Dermis blood vessel endothelial cell (primary cell): Measurements from ENCODE around the gene DLGAP1. TPM values are rescaled to one million over a fixed set of nuclear protein-coding genes. Genes with fewer than 3 reads are reported as not detected.

ENCODE experiments used
- DNase-seq: peaks from one replicate; pipeline ENCODE4 v3.0.0; 2010
- total RNA-seq: library from RNA; depleted of rRNA; stranded (reverse); fragments of >200 nt; gene quantifications from 2 replicates; pipeline ENCODE4 v1.2.3, GENCODE V29; 2014

The DLGAP1 gene
- total RNA-seq, 1 donor from 2014 or later, result 0.17 TPM

- no peak for DNase-seq
Observed at GRCh38 chr18:3457261-3457724, 997.8 kb downstream of the DLGAP1 start.

GRCh38 chr18:3456686-3457069, 998.4 kb downstream of the DLGAP1 start:
- no peak for DNase-seq

GRCh38 chr18:3455907-3456685, 999.0 kb downstream of the DLGAP1 start:
- DNase-seq, result peak; percentile 26

DNA sequence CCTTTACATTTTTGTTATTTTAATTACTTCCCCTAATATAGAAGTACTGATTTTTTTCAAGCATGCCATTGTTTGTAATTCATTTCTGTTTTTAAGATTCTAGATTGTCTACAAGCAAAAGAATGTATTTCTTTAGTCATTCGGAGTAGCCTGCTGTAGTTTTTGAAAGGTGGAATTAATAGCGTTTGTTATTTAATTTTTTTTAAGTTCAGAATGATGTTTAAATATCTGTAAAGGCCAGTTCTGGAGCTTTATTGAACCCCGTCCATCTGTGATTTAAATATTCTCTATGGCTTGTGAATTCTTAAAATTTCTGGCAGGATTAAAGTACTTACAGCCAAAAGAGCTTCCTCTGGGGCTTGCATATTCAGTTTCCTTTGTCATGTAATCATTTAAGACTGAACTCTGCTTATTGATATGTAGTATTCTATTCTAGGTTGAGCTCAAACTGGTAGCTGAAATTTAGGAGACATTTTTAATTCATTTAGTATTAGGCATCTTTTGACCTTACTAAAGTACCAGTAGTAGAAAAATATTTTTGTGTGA, 999.9 kb downstream of the DLGAP1 start:
- no peak for DNase-seq

DNA sequence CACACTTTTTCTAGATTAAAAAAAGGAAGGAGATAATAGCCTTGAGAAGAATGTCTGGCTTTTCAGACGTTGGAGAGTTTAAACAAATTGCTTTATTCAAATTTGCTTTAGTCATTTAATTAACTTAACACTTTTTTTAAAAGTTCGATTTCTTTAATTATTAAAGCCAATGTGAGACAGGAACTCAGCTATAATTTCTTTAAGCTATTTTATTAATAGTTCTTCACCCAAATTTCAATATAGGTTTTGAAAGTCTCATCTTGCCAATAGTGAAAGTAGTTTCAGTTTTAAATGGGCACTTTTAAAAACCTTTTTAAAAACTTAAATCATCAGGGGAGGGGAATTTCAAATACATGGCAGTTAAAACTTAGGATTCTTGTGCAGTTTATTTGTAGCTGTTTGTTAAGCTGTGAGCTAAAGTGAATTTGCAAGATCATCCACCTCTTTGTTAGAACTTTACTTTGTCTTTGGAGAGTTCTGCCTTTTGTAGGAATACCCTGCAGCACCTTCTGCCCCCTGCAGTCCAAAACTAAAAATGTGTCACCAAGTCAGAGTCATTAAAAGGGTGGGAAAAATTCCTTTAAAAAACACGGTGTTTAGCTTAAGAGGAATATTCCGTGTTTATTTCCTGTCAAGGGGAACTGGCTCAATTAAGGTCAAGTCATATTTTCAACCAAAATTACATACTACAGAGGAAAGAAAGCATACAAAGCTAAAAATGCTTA, 1000.6 kb downstream of the DLGAP1 start:
- peak; percentile 91 for DNase-seq

DNA sequence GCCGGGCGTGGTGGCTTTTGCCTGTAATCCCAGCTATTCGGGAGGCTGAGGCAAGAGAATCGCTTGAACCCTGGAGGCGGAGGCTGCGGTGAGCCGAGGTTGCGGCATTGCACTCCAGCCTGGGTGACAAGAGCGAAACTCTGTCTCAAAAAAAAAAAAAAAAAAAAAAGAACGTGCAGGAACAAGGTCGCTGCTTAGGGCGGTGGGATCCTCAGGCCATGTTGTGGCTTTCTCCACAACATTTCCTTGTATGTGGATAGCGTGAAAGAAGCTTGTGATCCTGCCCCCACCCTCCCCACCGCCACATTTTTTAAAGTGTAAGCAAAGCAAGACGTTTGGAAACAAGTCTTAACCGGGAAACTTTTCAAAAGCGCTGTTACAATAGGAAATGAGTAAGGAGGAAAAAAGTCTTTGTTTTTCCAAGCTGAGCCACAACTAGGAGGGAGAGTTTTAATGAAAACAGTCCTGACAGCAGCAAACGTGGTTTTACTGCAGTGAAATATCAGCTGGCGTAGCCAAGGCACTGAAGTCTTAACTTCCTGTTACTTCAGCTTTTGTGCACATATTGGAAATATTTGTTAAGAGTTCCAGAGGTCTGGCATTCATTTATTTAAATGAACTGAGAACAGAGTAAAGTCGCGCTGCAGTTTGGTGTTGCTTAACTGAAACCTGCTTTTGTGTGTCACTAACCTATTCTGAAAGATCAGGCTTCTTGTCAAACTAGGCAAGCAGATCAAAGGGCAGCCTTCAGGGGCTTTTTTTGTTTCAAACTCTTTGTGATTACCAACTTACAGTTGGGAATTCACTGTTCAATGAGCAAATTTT, 1001.4 kb downstream of the DLGAP1 start:
- peak; percentile 94 for DNase-seq

DNA sequence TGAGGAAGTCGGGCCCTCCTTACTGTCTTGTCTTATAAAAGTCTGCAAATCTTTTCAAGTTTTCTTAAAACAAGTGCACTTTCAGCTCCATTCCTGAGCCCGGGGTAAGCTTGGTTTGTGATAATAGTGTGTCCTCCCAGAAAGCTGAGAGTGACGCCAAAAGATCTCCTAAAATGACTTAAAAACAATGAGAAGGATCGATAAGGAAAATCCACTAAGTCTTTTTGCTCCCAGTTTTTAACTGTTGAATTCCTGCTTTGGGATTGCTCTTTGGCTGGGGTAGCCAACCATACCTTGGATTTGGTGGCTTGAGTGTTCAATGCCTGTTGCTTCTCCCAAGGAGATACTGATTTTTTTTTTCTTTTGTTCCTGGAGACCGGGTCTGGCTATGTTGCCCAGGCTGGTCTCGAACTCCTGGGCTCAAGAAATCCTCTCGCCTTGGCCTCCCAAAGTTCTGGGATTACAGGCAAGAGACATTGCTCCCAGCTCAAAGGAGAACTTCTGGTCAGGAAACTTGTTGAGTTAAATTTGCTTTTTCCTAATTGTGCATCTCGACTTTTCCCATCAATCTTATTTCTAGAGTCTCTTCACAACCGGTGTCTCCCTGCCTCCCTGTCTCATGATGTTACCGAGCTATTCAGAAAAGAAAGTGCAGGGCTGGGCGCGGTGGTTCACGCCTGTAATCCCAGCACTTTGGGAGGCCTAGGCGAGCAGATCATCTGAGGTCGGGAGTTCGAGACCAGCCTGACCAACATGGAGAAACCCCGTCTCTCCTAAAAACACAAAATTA, 1002.2 kb downstream of the DLGAP1 start:
- peak; percentile 41 for DNase-seq

DNA sequence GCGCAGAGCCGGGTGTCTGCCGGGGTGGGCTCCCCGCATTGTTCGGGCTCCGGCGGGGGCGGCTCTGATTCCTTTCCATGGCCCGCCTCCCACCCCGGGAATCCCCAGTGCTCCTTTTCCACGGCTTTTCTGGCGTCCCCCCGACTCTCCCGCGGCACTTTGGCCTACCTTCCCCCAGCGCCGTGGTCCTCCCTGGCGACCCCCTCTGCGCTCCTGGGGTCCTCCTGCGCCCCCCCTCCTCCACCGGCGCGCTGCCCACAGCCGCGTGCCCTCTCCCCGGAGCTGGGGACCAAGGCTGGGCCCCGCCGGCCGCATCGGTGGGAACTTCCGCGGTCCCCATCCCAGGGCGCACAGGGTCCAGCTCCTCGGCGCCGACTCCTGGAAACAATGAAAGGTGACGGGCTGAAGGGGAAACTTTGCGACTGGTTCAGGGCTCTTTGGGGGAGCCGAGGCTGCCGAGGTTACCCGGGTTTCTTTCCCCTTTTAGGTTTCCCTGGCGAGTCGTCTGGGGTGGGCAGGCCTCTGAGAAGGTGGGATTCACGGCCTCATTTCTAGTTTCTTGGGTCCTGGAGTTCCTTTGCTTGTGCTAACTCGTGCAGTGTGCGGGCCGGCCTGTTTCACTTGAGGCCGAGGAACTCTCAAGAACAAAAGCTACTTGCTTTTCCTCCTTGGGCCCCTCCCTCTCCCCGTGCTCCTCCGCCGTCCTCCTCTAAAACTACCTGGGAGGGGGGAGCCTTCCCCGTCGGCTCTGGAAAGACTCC, 1002.9 kb downstream of the DLGAP1 start:
- peak; percentile 79 for DNase-seq

GRCh38 chr18:3451183-3451988, 1003.7 kb downstream of the DLGAP1 start:
- DNase-seq, result peak; percentile 94

DNA sequence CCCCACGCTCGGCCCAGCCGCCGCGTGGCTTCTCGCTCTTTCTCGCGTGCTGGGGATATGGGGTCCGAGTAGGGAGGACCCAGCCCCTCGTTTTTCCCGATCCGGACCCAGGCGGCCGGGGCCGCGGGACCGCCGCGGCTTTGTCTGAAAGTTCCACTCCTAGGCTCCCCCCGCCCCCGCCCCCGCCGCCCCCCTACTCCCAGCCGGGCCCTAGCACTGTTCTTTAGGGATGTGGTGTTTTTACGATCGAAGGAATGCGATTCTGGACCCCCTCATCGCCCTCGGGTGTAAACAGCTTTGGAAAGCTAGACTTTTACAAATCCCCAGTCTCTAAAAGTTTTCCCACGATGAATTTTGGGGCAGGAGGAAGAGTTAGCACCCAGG, 1004.3 kb downstream of the DLGAP1 start:
- DNase-seq, result no peak

DNA sequence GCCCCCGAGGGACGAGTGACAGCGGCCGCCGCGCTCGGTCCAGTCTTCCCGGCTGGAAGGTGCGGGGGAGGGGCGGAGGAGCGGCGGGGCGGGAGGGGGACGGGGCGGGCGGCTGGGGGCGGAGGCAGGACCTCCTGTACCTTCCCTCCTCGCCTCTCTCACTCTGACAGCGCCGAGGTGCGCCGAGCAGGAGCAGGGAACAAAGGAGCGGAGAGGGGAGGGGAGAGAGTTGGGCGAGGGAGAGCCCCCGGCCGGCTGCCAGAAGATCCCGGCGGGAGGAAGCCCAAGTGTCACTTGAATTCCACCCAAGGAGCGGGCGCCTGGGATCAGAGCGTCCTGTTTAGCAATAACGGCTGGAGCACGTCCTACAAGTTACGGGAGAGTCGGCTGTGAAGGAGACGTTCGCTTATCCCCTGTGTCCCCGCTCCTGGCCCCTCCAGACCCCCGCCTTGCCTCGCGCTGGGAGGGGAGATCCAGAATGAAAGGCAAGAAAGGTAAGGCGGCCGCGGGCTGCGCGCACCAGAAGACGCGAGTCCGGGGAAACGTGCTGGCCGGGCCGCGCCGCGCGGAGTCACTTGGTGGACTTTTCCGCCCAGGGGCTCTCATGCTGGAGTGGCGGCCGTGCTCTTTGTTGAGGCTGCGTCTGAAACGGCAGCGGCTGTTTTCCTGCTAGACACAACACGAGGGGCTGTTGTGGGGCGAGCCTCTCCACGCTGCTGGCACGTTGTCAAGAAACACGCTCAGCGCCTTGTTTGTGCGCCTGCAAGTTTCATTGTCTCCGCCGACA, 1004.9 kb downstream of the DLGAP1 start, which contains the start of gene TGIF1:
Gene TGIF1 (plus strand): TSS at position 161 of the 787 bp plus-strand sequence. CDS start 318 bp downstream, at position 479.
- peak; percentile 86 for DNase-seq

- peak; percentile 77 for DNase-seq
Observed at GRCh38 chr18:3449512-3450011, 1005.5 kb downstream of the DLGAP1 start.

DNA sequence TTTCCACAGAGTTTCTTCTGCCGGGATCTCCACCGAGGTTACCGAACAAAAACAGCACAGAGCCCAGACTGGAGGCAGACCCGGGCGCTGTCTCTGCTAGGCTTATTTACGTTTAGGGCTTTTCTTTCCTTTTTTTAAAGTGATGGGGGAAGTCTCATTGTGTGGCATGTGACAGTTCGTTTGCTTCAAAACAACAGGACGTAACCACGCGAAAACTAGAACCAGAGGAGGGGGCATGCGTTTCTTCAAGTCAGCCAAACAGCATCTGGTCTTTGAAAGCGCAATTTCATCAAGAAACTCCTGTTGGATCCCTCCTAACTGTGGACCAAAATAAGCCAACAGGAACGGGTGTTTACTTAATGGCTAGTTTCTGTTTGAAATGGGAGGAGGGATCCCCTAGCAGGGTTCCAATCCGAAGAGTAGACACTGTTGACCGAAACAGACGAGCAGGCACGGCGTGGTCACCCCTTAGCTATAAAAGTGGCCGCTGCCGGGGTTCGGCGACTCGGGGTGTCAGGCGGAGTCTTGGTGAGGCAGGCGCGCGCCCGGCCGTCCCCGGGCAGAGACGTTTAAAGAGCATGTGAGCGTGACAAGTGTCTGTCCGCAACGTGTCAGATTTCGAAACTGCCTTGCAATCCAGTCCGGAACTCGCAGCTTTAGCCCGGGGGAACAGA, 1006.1 kb downstream of the DLGAP1 start:
- peak; percentile 80 for DNase-seq

DNA sequence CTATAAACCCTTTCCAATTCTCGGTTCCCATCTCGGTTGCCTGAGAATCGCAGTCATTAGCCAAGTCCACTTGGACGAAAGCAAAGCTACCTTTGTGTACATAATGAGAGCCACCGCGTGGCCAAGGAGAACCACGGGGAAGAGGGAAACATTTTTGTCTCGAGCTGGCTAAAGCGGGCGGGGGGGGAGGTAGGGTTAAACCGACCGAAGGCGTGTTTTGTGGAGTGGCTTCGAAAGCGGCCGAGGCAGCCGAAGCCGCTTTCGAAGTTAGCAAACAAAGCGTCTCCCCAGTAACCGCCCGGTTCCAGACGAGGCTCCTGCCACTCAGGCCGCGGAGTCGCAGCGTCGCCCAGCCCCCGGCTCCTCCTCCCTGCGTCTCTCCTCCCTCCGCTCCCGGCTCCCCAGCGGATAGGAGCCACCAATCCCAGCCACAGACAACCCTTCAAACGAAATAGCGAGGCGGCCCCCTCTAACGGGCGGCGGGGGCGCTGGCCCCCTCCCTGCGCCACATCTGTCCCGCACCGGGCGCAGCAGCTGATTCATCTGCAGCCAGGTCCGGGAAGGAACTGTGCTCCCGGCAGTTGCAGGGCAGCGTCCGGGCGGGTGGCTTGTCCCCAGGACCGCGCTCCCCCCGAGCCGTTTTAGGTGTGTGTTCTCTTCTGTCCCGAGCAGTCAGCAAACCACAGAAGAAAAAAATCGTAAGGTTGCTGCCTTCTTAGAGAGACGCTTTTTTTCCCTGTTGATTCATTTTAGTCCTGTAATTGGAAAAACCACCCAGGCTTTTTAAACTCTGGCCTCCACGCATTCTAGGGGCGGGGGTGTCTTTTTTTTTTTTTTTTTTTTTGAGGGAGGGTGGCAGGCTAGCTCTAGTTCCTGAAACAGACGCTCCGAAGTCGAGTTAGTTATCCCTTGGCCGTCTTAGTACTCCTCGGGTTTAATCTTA, 1006.9 kb downstream of the DLGAP1 start:
- peak; percentile 97 for DNase-seq

DNA sequence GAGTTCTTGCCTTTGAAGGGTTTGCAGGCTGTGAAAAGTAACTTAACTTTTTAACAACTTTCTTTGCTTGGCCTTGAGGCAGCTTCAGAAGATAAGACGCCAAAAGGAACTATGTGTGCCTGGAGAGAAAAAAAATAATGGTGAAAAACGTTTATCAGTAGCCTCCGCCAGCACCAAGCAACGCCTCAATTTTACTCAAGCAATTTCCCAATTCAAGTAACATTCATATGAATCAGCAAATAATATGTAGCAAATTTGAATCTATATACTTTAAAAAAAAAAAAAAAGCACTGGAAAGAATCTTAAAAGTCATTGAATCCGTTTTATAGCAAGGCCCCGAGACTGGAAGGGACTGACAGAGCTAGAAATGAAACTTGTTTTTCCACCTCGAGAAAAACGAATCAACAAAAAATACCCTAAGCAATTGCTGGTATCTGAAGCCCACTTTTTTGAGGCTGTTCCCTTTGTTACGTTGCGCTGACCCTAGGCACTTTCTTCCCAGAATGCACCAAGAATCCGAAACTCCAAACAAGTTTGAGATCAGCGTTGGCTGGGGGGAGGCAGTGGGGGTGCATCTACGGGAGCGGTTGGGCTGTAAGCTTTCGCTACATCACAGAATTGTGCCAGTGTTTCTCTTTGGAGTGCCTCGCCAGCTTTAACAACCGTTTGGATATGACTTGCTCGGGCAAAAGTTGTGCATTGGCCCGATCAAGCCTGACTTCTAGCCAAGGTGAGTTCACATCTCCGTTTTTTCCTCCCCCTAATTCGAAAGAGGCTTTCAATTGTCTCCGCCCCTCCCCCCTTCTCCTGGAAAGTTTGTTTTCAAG, 1007.8 kb downstream of the DLGAP1 start:
- peak; percentile 69 for DNase-seq
